PC-3 (cell line): ENCODE data around the gene PLPPR1. TPM values are rescaled to one million over a fixed set of nuclear protein-coding genes. Genes with fewer than 3 reads are reported as not detected.

Experiments used
- ATAC-seq: fragments of 200-7000 bp; cut with Tn5 transposase; 2 replicates; pipeline ENCODE4 v1.9.1; 2020; ENCODE audit warnings: mild to moderate bottlenecking, moderate library complexity
- BruUV-seq: library from RNA; stranded (reverse); fragments of 400-500 nt; replicated peaks from 2 replicates; lab custom pipeline; 2021; lab: Mats Ljungman, UMichigan
- CTCF ChIA-PET: fragments of 300-600 bp; sonication (Branson Sonifier 250); formaldehyde crosslinking; loops from one replicate; lab custom pipeline; 2022; ENCODE audit warnings: antibody characterized with exemption; lab: Charles Lee
- POLR2A ChIA-PET: fragments of 300-600 bp; sonication (Branson Sonifier 250); formaldehyde crosslinking; loops from one replicate; lab custom pipeline; 2022; ENCODE audit warnings: antibody characterized with exemption; ENCODE audit not compliant: unreplicated experiment; lab: Charles Lee
- DNase-seq: peaks from one replicate; pipeline ENCODE4 v3.0.0-alpha.2; 2015
- H2AFZ ChIP-seq: fragments of 300-600 bp; sonication (generic); 2 replicates; pipeline ENCODE4 v1.6.0; 2016; ENCODE audit warnings: antibody characterized with exemption, low read length
- H3F3A ChIP-seq: fragments of 300-600 bp; sonication (generic); one replicate; pipeline ENCODE4 v1.6.0; 2017; ENCODE audit warnings: antibody characterized with exemption, low read length, control low read depth, mild to moderate bottlenecking; ENCODE audit not compliant: unreplicated experiment
- H3K27ac ChIP-seq: fragments of 300-600 bp; sonication (generic); 2 replicates; pipeline ENCODE4 v1.5.1; 2016; ENCODE audit warnings: mild to moderate bottlenecking, low read length
- H3K27me3 ChIP-seq: fragments of 300-600 bp; sonication (generic); 2 replicates; pipeline ENCODE4 v1.6.1; 2016; ENCODE audit warnings: low read length, mixed read lengths
- H3K36me3 ChIP-seq: fragments of 300-600 bp; sonication (generic); 2 replicates; pipeline ENCODE4 v1.6.1; 2016; ENCODE audit warnings: low read depth, mixed run types, low read length, mixed read lengths
- H3K4me1 ChIP-seq: fragments of 300-600 bp; sonication (generic); 2 replicates; pipeline ENCODE4 v1.5.1; 2016; ENCODE audit warnings: low read length; ENCODE audit not compliant: insufficient read depth
- H3K4me2 ChIP-seq: fragments of 300-600 bp; sonication (generic); 2 replicates; pipeline ENCODE4 v1.6.0; 2016; ENCODE audit warnings: low read length
- H3K4me3 ChIP-seq: fragments of 300-600 bp; sonication (generic); 2 replicates; pipeline ENCODE4 v1.5.1; 2016; ENCODE audit warnings: mild to moderate bottlenecking, low read length, mixed read lengths
- H3K79me2 ChIP-seq: fragments of 300-600 bp; sonication (generic); 2 replicates; pipeline ENCODE4 v1.6.1; 2017; ENCODE audit warnings: low read length, mixed read lengths
- H3K9ac ChIP-seq: fragments of 300-600 bp; sonication (generic); 2 replicates; pipeline ENCODE4 v1.6.0; 2016; ENCODE audit warnings: mild to moderate bottlenecking, low read length
- H3K9me2 ChIP-seq: fragments of 300-600 bp; sonication (generic); replicated peaks from 2 replicates; pipeline ENCODE4 v1.6.1; 2016; ENCODE audit warnings: mixed run types, low read length, mixed read lengths
- H3K9me3 ChIP-seq: fragments of 300-600 bp; sonication (generic); 2 replicates; pipeline ENCODE4 v1.6.1; 2016; ENCODE audit warnings: low read length, mixed read lengths
- H4K20me1 ChIP-seq: fragments of 300-600 bp; sonication (generic); 2 replicates; pipeline ENCODE4 v1.6.1; 2016; ENCODE audit warnings: low read length, mixed read lengths
- CTCF ChIP-seq: fragments of 300-600 bp; sonication (generic); conservative IDR thresholded peaks from 2 replicates; pipeline ENCODE4 v1.5.1; 2017; ENCODE audit warnings: antibody characterized with exemption, low read depth, mild to moderate bottlenecking, low read length
- EZH2 ChIP-seq: fragments of 300-600 bp; sonication (generic); IDR thresholded peaks from one replicate; pipeline ENCODE4 v1.6.1; 2017; ENCODE audit warnings: antibody characterized with exemption, mild to moderate bottlenecking, low read length; ENCODE audit not compliant: unreplicated experiment
- EZH2phosphoT487 ChIP-seq: fragments of 300-600 bp; sonication (generic); IDR thresholded peaks from 2 replicates; pipeline ENCODE4 v1.6.1; 2018; ENCODE audit warnings: mild to moderate bottlenecking, antibody characterized with exemption, low read length, borderline replicate concordance
- intact Hi-C: fragments of 100-400 bp; cut with micrococcal nuclease; formaldehyde crosslinking; loops from 2 replicates; pipeline ENCODE4 v1.9.0; 2023
- total RNA-seq: library from RNA; depleted of rRNA; stranded (reverse); fragments of >200 nt; gene quantifications from 2 replicates; pipeline ENCODE4 v1.2.3, GENCODE V29; 2014

Gene PLPPR1
- total RNA-seq, 1 experiment from 2014 or later: not detected

GRCh38 chr9:101369884-101370531 lies 341.5 kb downstream of the PLPPR1 start:
- Histone ChIP-seq H3K27me3 (no peaks in the 10 kb centered on the region), H2AFZ (no peak overlapping the region), H3K4me1 (no peaks in the 10 kb centered on the region), H3F3A (no peaks in the 10 kb centered on the region), H3K4me3 (no peak overlapping the region), H3K9ac (no peak overlapping the region), H4K20me1 (no peaks in the 10 kb centered on the region), H3K36me3 (no peaks in the 10 kb centered on the region), H3K27ac (no peak overlapping the region), H3K9me3 (no peaks in the 10 kb centered on the region), H3K4me2 (no peak overlapping the region), H3K79me2 (no peaks in the 10 kb centered on the region), H3K9me2 (no peaks in the 10 kb centered on the region)
- intact Hi-C loops: no loop called here
- no peak for ATAC-seq
- ChIA-PET CTCF (interaction anchor here (0.8 kb wide), 1 partner anchor 768 kb away, joined by 3 read pairs; no protein-coding TSS in a partner anchor), POLR2A (no interaction called here)
- no peak for DNase-seq
- BruUV-seq: no TSS peak
- TF ChIP-seq EZH2phosphoT487 (no peak), CTCF (no peak), EZH2 (no peak)

GRCh38 chr9:101371813-101372212 lies 343.3 kb downstream of the PLPPR1 start:
- no peak for TF ChIP-seq EZH2phosphoT487
- TF ChIP-seq EZH2: no peak
- no peak for TF ChIP-seq CTCF
- Histone ChIP-seq H3K4me2 (no peak overlapping the region), H3K79me2 (no peaks in the 10 kb centered on the region), H3K27me3 (no peaks in the 10 kb centered on the region), H3F3A (no peaks in the 10 kb centered on the region), H3K9me3 (no peaks in the 10 kb centered on the region), H4K20me1 (no peaks in the 10 kb centered on the region), H3K27ac (no peak overlapping the region), H3K9ac (no peak overlapping the region), H3K4me3 (no peak overlapping the region), H3K4me1 (no peaks in the 10 kb centered on the region), H2AFZ (no peak overlapping the region), H3K36me3 (no peaks in the 10 kb centered on the region), H3K9me2 (no peaks in the 10 kb centered on the region)
- intact Hi-C loops: no loop called here
- DNase-seq (no peak), ATAC-seq (no peak)
- ChIA-PET CTCF (no interaction called here), POLR2A (no interaction called here)
- no TSS peak for BruUV-seq

- Histone ChIP-seq H3K4me3 (no peak overlapping the region), H3K79me2 (no peaks in the 10 kb centered on the region), H3F3A (no peaks in the 10 kb centered on the region), H3K9ac (no peak overlapping the region), H3K9me3 (no peaks in the 10 kb centered on the region), H4K20me1 (no peaks in the 10 kb centered on the region), H3K4me1 (no peaks in the 10 kb centered on the region), H3K9me2 (no peaks in the 10 kb centered on the region), H2AFZ (no peak overlapping the region), H3K27me3 (no peaks in the 10 kb centered on the region), H3K36me3 (no peaks in the 10 kb centered on the region), H3K4me2 (no peak overlapping the region), H3K27ac (no peak overlapping the region)
- intact Hi-C loops: no loop called here
- CTCF ChIA-PET: no interaction called here
- no peak for ATAC-seq
- TF ChIP-seq CTCF (no peak), EZH2 (no peak), EZH2phosphoT487 (no peak)
- no TSS peak for BruUV-seq
- no peak for DNase-seq
- POLR2A ChIA-PET: no interaction called here
These were observed 344.0 kb downstream of the PLPPR1 start for GRCh38 chr9:101372327-101373118.
